Measurements from ENCODE around the gene HTATIP2. TPM values are rescaled to one million over a fixed set of nuclear protein-coding genes. Genes with fewer than 3 reads are reported as not detected.
"Not testable (repeated sequence)": the region's sequence is repeated elsewhere in the genome, so short reads cannot be mapped to it uniquely, and the experiment has no call there.

HTATIP2 gene
- total RNA-seq, 1 experiment from 2014 or later, result 42.5 TPM

DNA sequence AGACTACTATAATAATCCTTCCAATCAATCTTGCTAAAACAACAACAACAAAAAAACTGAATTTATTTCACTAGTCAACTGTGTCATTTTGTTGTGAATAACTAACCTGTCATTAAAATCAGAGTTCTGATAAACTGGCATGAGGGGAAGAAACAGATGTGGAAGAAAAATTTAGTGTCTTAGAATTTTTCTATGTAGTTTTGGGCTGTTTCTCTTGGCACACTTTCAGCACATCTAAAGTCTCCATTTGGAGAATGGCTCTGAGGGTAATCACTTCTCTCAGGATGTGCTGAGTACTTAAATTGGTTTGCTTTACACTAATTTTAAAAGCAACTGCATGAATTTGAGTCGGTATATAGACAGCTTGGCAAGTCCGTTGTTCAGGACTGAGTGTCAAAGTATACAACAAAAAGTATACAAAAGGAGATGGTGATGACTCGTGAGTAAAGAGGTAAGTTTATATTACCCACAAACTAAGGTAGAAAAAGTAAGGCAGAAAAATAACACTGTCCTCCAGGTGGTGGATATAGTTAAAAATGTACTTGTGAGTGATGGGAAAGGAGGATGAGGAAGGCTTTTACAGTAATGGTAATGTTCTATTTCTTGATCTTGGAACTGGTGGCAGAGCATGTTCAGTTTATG, 10.2 kb downstream of the HTATIP2 start:
- POLR2A ChIA-PET, result interaction anchor here (0.7 to 1.5 kb wide), 3 partner anchors 9 to 114 kb away, joined by 3 to 12 read pairs (median 5); partner anchors contain the start of gene HTATIP2
- TF ChIP-seq, protein P1, sequence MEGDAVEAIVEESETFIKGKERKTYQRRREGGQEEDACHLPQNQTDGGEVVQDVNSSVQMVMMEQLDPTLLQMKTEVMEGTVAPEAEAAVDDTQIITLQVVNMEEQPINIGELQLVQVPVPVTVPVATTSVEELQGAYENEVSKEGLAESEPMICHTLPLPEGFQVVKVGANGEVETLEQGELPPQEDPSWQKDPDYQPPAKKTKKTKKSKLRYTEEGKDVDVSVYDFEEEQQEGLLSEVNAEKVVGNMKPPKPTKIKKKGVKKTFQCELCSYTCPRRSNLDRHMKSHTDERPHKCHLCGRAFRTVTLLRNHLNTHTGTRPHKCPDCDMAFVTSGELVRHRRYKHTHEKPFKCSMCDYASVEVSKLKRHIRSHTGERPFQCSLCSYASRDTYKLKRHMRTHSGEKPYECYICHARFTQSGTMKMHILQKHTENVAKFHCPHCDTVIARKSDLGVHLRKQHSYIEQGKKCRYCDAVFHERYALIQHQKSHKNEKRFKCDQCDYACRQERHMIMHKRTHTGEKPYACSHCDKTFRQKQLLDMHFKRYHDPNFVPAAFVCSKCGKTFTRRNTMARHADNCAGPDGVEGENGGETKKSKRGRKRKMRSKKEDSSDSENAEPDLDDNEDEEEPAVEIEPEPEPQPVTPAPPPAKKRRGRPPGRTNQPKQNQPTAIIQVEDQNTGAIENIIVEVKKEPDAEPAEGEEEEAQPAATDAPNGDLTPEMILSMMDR (IDR thresholded peaks at IDR 0.05; ENCODE audit: unreplicated experiment), result no peak
- H3K9me3 Mint-ChIP-seq (ENCODE audit: unreplicated experiment), result no peaks in the 10 kb centered on the region
- H3K4me1 Mint-ChIP-seq (ENCODE audit: insufficient read depth, unreplicated experiment), result peaks cover 26% of the 10 kb centered on the region
- H3K27ac Mint-ChIP-seq (ENCODE audit: low read depth, unreplicated experiment), result peak overlapping the region; percentile 92
- no peaks in the 10 kb centered on the region for H3K27me3 Mint-ChIP-seq (ENCODE audit: insufficient read depth, unreplicated experiment)
- CTCF ChIA-PET, result interaction anchor here (0.6 to 1.1 kb wide), 3 partner anchors 13 to 261 kb away, joined by 4 to 6 read pairs (median 4); no protein-coding TSS in a partner anchor
- intact Hi-C loops (cut with micrococcal nuclease), result no loop called here
- no TSS peak for BruUV-seq (replicated peaks)
- H3K4me3 Mint-ChIP-seq (ENCODE audit: unreplicated experiment), result no peak overlapping the region
- H3K36me3 Mint-ChIP-seq (ENCODE audit: insufficient read depth, unreplicated experiment), result peaks cover 43% of the 10 kb centered on the region
- no peak for DNase-seq (ENCODE audit: unreplicated experiment)

DNA sequence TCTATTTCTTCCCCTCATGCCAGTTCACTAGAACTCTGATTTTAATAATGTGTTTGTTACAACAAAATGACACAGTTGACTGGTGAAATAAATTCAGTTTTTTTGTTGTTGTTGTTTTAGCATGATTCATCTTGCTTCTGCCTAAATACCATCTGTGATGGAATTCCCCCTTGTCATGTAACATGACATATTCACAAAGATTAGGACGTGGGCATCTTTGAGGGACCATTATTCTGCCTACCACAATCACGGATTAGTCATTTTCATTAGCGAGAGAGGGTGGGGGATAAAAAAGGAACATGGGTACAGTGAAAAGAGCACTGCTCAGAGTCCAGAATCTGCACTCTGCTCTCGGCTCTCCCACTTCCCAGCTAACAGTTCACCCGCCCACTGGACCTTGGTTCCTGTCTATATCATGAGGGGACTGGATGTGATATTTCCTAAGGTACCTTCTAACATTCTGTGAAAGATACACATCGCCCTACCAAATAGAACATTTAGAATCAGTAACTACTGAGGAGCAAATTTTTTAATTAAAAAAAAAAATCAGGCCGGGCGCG, 11.3 kb downstream of the HTATIP2 start:
- H3K27me3 Mint-ChIP-seq (ENCODE audit: insufficient read depth, unreplicated experiment), result no peaks in the 10 kb centered on the region
- TF ChIP-seq, protein P1 (IDR thresholded peaks at IDR 0.05; ENCODE audit: unreplicated experiment), result no peak
- ChIA-PET POLR2A (interaction anchor here (0.7 to 1.5 kb wide), 3 partner anchors 10 to 14 kb away, joined by 3 to 12 read pairs (median 5); partner anchors contain the start of gene HTATIP2), CTCF (interaction anchor here (1.0 to 1.1 kb wide), 2 partner anchors 12 to 21 kb away, joined by 3 to 4 read pairs; no protein-coding TSS in a partner anchor)
- peaks cover 15% of the 10 kb centered on the region for H3K4me1 Mint-ChIP-seq (ENCODE audit: insufficient read depth, unreplicated experiment)
- BruUV-seq (replicated peaks), result no TSS peak
- peak overlapping the region; percentile 92 for H3K27ac Mint-ChIP-seq (ENCODE audit: low read depth, unreplicated experiment)
- intact Hi-C loops (cut with micrococcal nuclease), result no loop called here
- H3K9me3 Mint-ChIP-seq (ENCODE audit: unreplicated experiment), result no peaks in the 10 kb centered on the region
- H3K36me3 Mint-ChIP-seq (ENCODE audit: insufficient read depth, unreplicated experiment), result peaks cover 52% of the 10 kb centered on the region
- no peak overlapping the region for H3K4me3 Mint-ChIP-seq (ENCODE audit: unreplicated experiment)
- DNase-seq (ENCODE audit: unreplicated experiment), result peak; percentile 41

DNA sequence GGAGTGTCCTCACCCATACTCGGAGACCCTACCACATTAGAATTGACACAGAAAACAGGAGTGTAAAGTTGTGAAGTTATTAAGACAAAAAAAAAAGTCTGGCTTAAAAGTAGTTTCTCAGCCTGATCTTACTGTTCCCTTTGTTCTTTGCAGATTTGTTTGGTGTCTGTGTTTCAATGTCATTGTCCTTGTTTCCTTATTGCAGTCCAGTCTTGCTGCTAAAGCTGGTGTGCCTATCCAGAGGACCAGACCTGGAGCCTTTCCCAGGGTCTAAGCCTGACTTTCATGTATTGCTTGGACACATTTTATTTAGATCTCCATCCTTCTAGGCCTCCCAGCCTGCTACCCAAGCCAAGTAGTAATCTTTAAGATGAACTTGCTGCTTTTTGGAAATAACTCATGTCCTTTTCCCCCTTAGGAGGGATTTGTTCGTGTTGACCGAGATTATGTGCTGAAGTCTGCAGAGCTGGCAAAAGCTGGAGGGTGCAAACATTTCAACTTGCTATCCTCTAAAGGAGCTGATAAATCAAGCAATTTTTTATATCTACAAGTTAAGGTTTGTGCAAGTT, 12.7 kb downstream of the HTATIP2 start:
- no peak for DNase-seq (ENCODE audit: unreplicated experiment)
- ChIA-PET POLR2A (interaction anchor here (0.8 kb wide), 1 partner anchor 8 kb away, joined by 3 read pairs; no protein-coding TSS in a partner anchor), CTCF (interaction anchor here (0.6 to 1.0 kb wide), 3 partner anchors 14 to 236 kb away, joined by 3 read pairs; no protein-coding TSS in a partner anchor)
- BruUV-seq (replicated peaks), result no TSS peak
- Mint-ChIP-seq H3K27me3 (ENCODE audit: insufficient read depth, unreplicated experiment) (no peaks in the 10 kb centered on the region), H3K36me3 (ENCODE audit: insufficient read depth, unreplicated experiment) (peaks cover 60% of the 10 kb centered on the region), H3K9me3 (ENCODE audit: unreplicated experiment) (no peaks in the 10 kb centered on the region), H3K27ac (ENCODE audit: low read depth, unreplicated experiment) (no peak overlapping the region), H3K4me3 (ENCODE audit: unreplicated experiment) (no peak overlapping the region), H3K4me1 (ENCODE audit: insufficient read depth, unreplicated experiment) (peaks cover 15% of the 10 kb centered on the region)
- TF ChIP-seq, protein P1 (IDR thresholded peaks at IDR 0.05; ENCODE audit: unreplicated experiment), result no peak
- intact Hi-C loops (cut with micrococcal nuclease), result no loop called here

DNA sequence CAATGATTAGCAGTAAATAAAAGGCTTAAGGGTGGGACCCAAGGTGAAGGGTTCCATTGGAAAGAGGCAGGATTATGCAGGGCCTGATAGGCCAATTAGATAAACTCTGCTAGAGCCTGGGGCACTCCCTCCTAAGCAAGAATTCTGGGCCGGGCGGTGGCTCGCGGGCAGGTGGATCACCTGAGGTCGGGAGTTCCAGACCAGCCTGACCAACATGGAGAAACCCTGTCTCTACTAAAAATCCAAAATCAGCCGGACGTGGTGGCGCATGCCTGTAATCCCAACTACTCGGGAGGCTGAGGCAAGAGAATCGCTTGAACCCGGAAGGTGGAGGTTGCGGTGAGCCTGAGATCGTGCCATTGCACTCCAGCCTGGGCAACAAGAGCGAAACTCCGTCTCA, 22.5 kb downstream of the HTATIP2 start:
- H3K36me3 Mint-ChIP-seq (ENCODE audit: insufficient read depth, unreplicated experiment), result peaks cover 34% of the 10 kb centered on the region
- ChIA-PET POLR2A (interaction anchor here (1.4 to 2.1 kb wide), 3 partner anchors 17 to 224 kb away, joined by 4 to 11 read pairs (median 5); no protein-coding TSS in a partner anchor), CTCF (interaction anchor here (1.0 to 2.6 kb wide), 8 partner anchors 8 to 224 kb away, joined by 3 to 12 read pairs (median 6); partner anchors contain the start of gene HTATIP2)
- not testable (repeated sequence) for H3K27ac Mint-ChIP-seq (ENCODE audit: low read depth, unreplicated experiment); H3K9me3 Mint-ChIP-seq (ENCODE audit: unreplicated experiment); H3K4me1 Mint-ChIP-seq (ENCODE audit: insufficient read depth, unreplicated experiment); DNase-seq (ENCODE audit: unreplicated experiment); H3K27me3 Mint-ChIP-seq (ENCODE audit: insufficient read depth, unreplicated experiment); BruUV-seq (replicated peaks)
- intact Hi-C loops (cut with micrococcal nuclease), result loop anchor here (2.0 kb wide), 2 partner anchors 17 to 225 kb away; no protein-coding TSS in a partner anchor
- H3K4me3 Mint-ChIP-seq (ENCODE audit: unreplicated experiment), result peak overlapping the region; percentile 87

Data from MCF 10A (cell line).